ENCODE measurements around the gene CFAP91. TPM values are rescaled to one million over a fixed set of nuclear protein-coding genes. Genes with fewer than 3 reads are reported as not detected.

Gene CFAP91
- total RNA-seq: 0.24 TPM in 1 of 2 replicates, not detected in the other

GRCh38 chr3:119702530-119703527 is at the start of gene CFAP91:
Gene CFAP91 (plus strand): TSS chr3:119703022. CDS start chr3:119703099, 77 bp downstream.
- Mint-ChIP-seq H3K27ac (no peak within 1 kb of the TSS), H3K27me3 (ENCODE audit: insufficient read depth) (peaks cover 29% of the 10 kb centered on the region), H3K4me3 (peak within 1 kb of the TSS; percentile 67), H3K4me1 (ENCODE audit: low read depth) (peaks cover 37% of the 10 kb centered on the region), H3K9me3 (peaks cover 9% of the 10 kb centered on the region), H3K36me3 (ENCODE audit: low read depth) (peaks cover 7% of the 10 kb centered on the region)
- intact Hi-C loops (cut with micrococcal nuclease): loop anchor here (5.0 to 10.0 kb wide), 3 partner anchors 212 to 758 kb away; partner anchors contain the start of gene LRRC58
- DNase-seq (ENCODE audit: low spot score): peak; percentile 78

- H3K27me3 Mint-ChIP-seq (ENCODE audit: insufficient read depth): no peaks in the 10 kb centered on the region
- H3K4me1 Mint-ChIP-seq (ENCODE audit: low read depth): peaks cover 11% of the 10 kb centered on the region
- no peak overlapping the region for H3K27ac Mint-ChIP-seq
- H3K9me3 Mint-ChIP-seq: no peaks in the 10 kb centered on the region
- H3K4me3 Mint-ChIP-seq: no peak overlapping the region
- intact Hi-C loops (cut with micrococcal nuclease): no loop called here
- no peak for DNase-seq (ENCODE audit: low spot score)
- H3K36me3 Mint-ChIP-seq (ENCODE audit: low read depth): peaks cover 1% of the 10 kb centered on the region
These were observed 48.9 kb upstream of the CFAP91 start for GRCh38 chr3:119653876-119654275.

- no peak for DNase-seq (ENCODE audit: low spot score)
- H3K36me3 Mint-ChIP-seq (ENCODE audit: low read depth): peaks cover 1% of the 10 kb centered on the region
- intact Hi-C loops (cut with micrococcal nuclease): no loop called here
- H3K27me3 Mint-ChIP-seq (ENCODE audit: insufficient read depth): no peaks in the 10 kb centered on the region
- H3K4me3 Mint-ChIP-seq: no peak overlapping the region
- H3K9me3 Mint-ChIP-seq: no peaks in the 10 kb centered on the region
- H3K4me1 Mint-ChIP-seq (ENCODE audit: low read depth): peaks cover 22% of the 10 kb centered on the region
- H3K27ac Mint-ChIP-seq: no peak overlapping the region
These were observed 44.7 kb upstream of the CFAP91 start for GRCh38 chr3:119657887-119658702.

GRCh38 chr3:119658994-119659393 is 43.8 kb upstream of the CFAP91 start:
- DNase-seq (ENCODE audit: low spot score): no peak
- Mint-ChIP-seq H3K27ac (no peak overlapping the region), H3K4me1 (ENCODE audit: low read depth) (peaks cover 22% of the 10 kb centered on the region), H3K27me3 (ENCODE audit: insufficient read depth) (no peaks in the 10 kb centered on the region), H3K4me3 (no peak overlapping the region), H3K36me3 (ENCODE audit: low read depth) (peaks cover 1% of the 10 kb centered on the region), H3K9me3 (no peaks in the 10 kb centered on the region)
- intact Hi-C loops (cut with micrococcal nuclease): no loop called here

- no peaks in the 10 kb centered on the region for H3K27me3 Mint-ChIP-seq (ENCODE audit: insufficient read depth)
- intact Hi-C loops (cut with micrococcal nuclease): no loop called here
These were observed 43.1 kb upstream of the CFAP91 start for GRCh38 chr3:119659606-119660291.

GRCh38 chr3:119660474-119661440 is 42.1 kb upstream of the CFAP91 start, which contains the start of gene POPDC2:
Gene POPDC2 (minus strand): TSS chr3:119660589. CDS start chr3:119660423, 166 bp downstream.
- Mint-ChIP-seq H3K36me3 (ENCODE audit: low read depth) (peaks cover 1% of the 10 kb centered on the region), H3K27ac (no peak within 1 kb of the TSS), H3K4me1 (ENCODE audit: low read depth) (peaks cover 22% of the 10 kb centered on the region), H3K4me3 (no peak within 1 kb of the TSS), H3K27me3 (ENCODE audit: insufficient read depth) (no peaks in the 10 kb centered on the region), H3K9me3 (no peaks in the 10 kb centered on the region)
- intact Hi-C loops (cut with micrococcal nuclease): no loop called here
- no peak for DNase-seq (ENCODE audit: low spot score)

More at GRCh38 chr3:119659606-119660291, 43.1 kb upstream of the CFAP91 start:
- DNase-seq (ENCODE audit: low spot score): no peak
- Mint-ChIP-seq H3K36me3 (ENCODE audit: low read depth) (peaks cover 1% of the 10 kb centered on the region), H3K9me3 (no peaks in the 10 kb centered on the region), H3K4me3 (no peak overlapping the region), H3K4me1 (ENCODE audit: low read depth) (peaks cover 22% of the 10 kb centered on the region), H3K27ac (no peak overlapping the region)

- intact Hi-C loops (cut with micrococcal nuclease): no loop called here
- H3K4me1 Mint-ChIP-seq (ENCODE audit: low read depth): peaks cover 17% of the 10 kb centered on the region
- no peak for DNase-seq (ENCODE audit: low spot score)
- no peaks in the 10 kb centered on the region for H3K27me3 Mint-ChIP-seq (ENCODE audit: insufficient read depth)
- no peaks in the 10 kb centered on the region for H3K9me3 Mint-ChIP-seq
- H3K36me3 Mint-ChIP-seq (ENCODE audit: low read depth): peaks cover 5% of the 10 kb centered on the region
- H3K27ac Mint-ChIP-seq: no peak overlapping the region
- no peak overlapping the region for H3K4me3 Mint-ChIP-seq
These were observed 40.0 kb upstream of the CFAP91 start for GRCh38 chr3:119662604-119663373.

- no peaks in the 10 kb centered on the region for H3K9me3 Mint-ChIP-seq
These were observed 38.9 kb upstream of the CFAP91 start for GRCh38 chr3:119663885-119664284.

GRCh38 chr3:119664370-119664769 is 38.5 kb upstream of the CFAP91 start:
- Mint-ChIP-seq H3K27me3 (ENCODE audit: insufficient read depth) (no peaks in the 10 kb centered on the region), H3K9me3 (no peaks in the 10 kb centered on the region), H3K4me1 (ENCODE audit: low read depth) (peaks cover 11% of the 10 kb centered on the region), H3K27ac (no peak overlapping the region), H3K36me3 (ENCODE audit: low read depth) (peaks cover 7% of the 10 kb centered on the region), H3K4me3 (no peak overlapping the region)
- no peak for DNase-seq (ENCODE audit: low spot score)
- intact Hi-C loops (cut with micrococcal nuclease): no loop called here

More at GRCh38 chr3:119663885-119664284, 38.9 kb upstream of the CFAP91 start:
- Mint-ChIP-seq H3K27me3 (ENCODE audit: insufficient read depth) (no peaks in the 10 kb centered on the region), H3K27ac (no peak overlapping the region), H3K4me1 (ENCODE audit: low read depth) (peaks cover 11% of the 10 kb centered on the region), H3K36me3 (ENCODE audit: low read depth) (peaks cover 5% of the 10 kb centered on the region), H3K4me3 (no peak overlapping the region)
- intact Hi-C loops (cut with micrococcal nuclease): no loop called here
- no peak for DNase-seq (ENCODE audit: low spot score)

GRCh38 chr3:119664850-119665379 is 37.9 kb upstream of the CFAP91 start:
- Mint-ChIP-seq H3K4me1 (ENCODE audit: low read depth) (peaks cover 5% of the 10 kb centered on the region), H3K27ac (no peak overlapping the region), H3K4me3 (no peak overlapping the region), H3K27me3 (ENCODE audit: insufficient read depth) (no peaks in the 10 kb centered on the region), H3K9me3 (no peaks in the 10 kb centered on the region), H3K36me3 (ENCODE audit: low read depth) (peaks cover 11% of the 10 kb centered on the region)
- DNase-seq (ENCODE audit: low spot score): no peak
- intact Hi-C loops (cut with micrococcal nuclease): no loop called here

Data from activated T-helper 1 cell treated with anti-CD3 and anti-CD28 coated beads, Interleukin-12 subunit alpha, Interleukin-12 subunit beta, Interleukin-2, Interleukin-4 antibody, amounts not matched to agents 30 ng/mL and 10 ng/mL and 1 ng/mL, durations not matched to agents 14 hours and 24 hours and 36 hours (primary cell).